Fibroblast of lung (primary cell): ENCODE data around the gene ABCC9. TPM values are rescaled to one million over a fixed set of nuclear protein-coding genes. Genes with fewer than 3 reads are reported as not detected.

Source experiments
- DNase-seq, 2 donors: peaks; one replicate each; pipeline versions ENCODE4 v3.0.0 to v3.0.0-alpha.2; 2010; ENCODE audit warnings: low read depth in 2 of 2
- H2AFZ ChIP-seq: 2 replicates; pipeline ENCODE4 v1.5.1; 2012; ENCODE audit warnings: low read length, control low read depth, inconsistent platforms
- H3K27ac ChIP-seq: 2 replicates; pipeline ENCODE4 v1.5.1; 2011; ENCODE audit warnings: low read length, control low read depth; ENCODE audit not compliant: insufficient read depth
- H3K27me3 ChIP-seq: 2 replicates; pipeline ENCODE4 v1.5.1; 2011; ENCODE audit warnings: mild to moderate bottlenecking, low read length; ENCODE audit not compliant: control insufficient read depth, insufficient read depth
- H3K36me3 ChIP-seq: 2 replicates; pipeline ENCODE4 v1.5.1; 2011; ENCODE audit warnings: low read length; ENCODE audit not compliant: control insufficient read depth, insufficient read depth
- H3K4me1 ChIP-seq: 2 replicates; pipeline ENCODE4 v1.5.1; 2011; ENCODE audit warnings: low read length; ENCODE audit not compliant: control insufficient read depth, insufficient read depth; ENCODE audit errors: extremely low read depth
- H3K4me2 ChIP-seq: 2 replicates; pipeline ENCODE4 v1.5.1; 2011; ENCODE audit warnings: low read length, control low read depth; ENCODE audit not compliant: insufficient read depth; ENCODE audit errors: extremely low read depth
- H3K4me3 ChIP-seq, 4 experiments: fragments of 200-600 bp in 1 of 4; sonication (generic) in 1 of 4; replicated peaks in 1 of 4; 2 replicates each; pipeline ENCODE4 v1.5.1; 2011 to 2016; ENCODE audit warnings: low read length in 4 of 4, low read depth in 3 of 4, mild to moderate bottlenecking in 3 of 4, control low read depth in 2 of 4, inconsistent platforms in 1 of 4, mixed read lengths in 1 of 4; ENCODE audit not compliant: insufficient read depth in 1 of 4; ENCODE audit errors: control extremely low read depth in 1 of 4
- H3K79me2 ChIP-seq: 2 replicates; pipeline ENCODE4 v1.5.1; 2012; ENCODE audit warnings: mild to moderate bottlenecking, low read length, inconsistent platforms; ENCODE audit not compliant: control insufficient read depth, insufficient read depth
- H3K9ac ChIP-seq: 2 replicates; pipeline ENCODE4 v1.5.1; 2011; ENCODE audit warnings: mild to moderate bottlenecking, low read length, control low read depth; ENCODE audit not compliant: insufficient read depth
- H3K9me3 ChIP-seq: 2 replicates; pipeline ENCODE4 v1.5.1; 2012; ENCODE audit warnings: low read depth, low read length; ENCODE audit not compliant: control insufficient read depth, insufficient read depth
- H4K20me1 ChIP-seq: 2 replicates; pipeline ENCODE4 v1.5.1; 2011; ENCODE audit warnings: low read length; ENCODE audit not compliant: control insufficient read depth, insufficient read depth; ENCODE audit errors: extremely low read depth
- EZH2 ChIP-seq: IDR thresholded peaks from 2 replicates; pipeline ENCODE4 v1.5.1; 2012; ENCODE audit warnings: low read length, control low read depth, mild to moderate bottlenecking; ENCODE audit errors: missing control alignments
- polyA plus RNA-seq, 2 donors: library from polyadenylated mRNA; depleted of rRNA in 1 of 2; stranded (reverse) in 1 of 2; unstranded in 1 of 2; fragments of >200 nt; gene quantifications; 2 replicates each; pipeline ENCODE4 v1.2.1, GENCODE V29; 2011 to 2012; ENCODE audit warnings: missing spikeins in 1 of 2
- total RNA-seq: library from RNA; depleted of rRNA; stranded (reverse); fragments of >200 nt; gene quantifications from 2 replicates; pipeline ENCODE4 v1.2.1, GENCODE V29; 2014
- TF ChIP-seq, protein P1 (sequence below), 2 donors: IDR thresholded peaks in 1 of 2; conservative IDR thresholded peaks in 1 of 2; 1 replicate in 1 of 2; 2 replicates in 1 of 2; pipeline ENCODE4 v1.5.1; 2011 to 2012; ENCODE audit warnings: low read length in 2 of 2, control low read depth in 1 of 2, inconsistent platforms in 1 of 2, low read depth in 1 of 2, mild to moderate bottlenecking in 1 of 2

The ABCC9 gene
- total and polyA plus RNA-seq, 2 donors (not counting 1 experiment from before 2014, with no cell fraction given), result 9.9 to 31.1 TPM

- no peaks in the 10 kb centered on the region for H3K36me3 ChIP-seq
- DNase-seq, result no peak
- H3K27ac ChIP-seq, result no peak overlapping the region
- H3K27me3 ChIP-seq, result no peaks in the 10 kb centered on the region
- no peak overlapping the region for H3K4me3 ChIP-seq
- no peaks in the 10 kb centered on the region for H3K9me3 ChIP-seq
- H3K4me1 ChIP-seq, result no peaks in the 10 kb centered on the region
- H3K9ac ChIP-seq, result no peak overlapping the region
- no peak overlapping the region for H3K4me2 ChIP-seq
- no peak overlapping the region for H2AFZ ChIP-seq
- no peak for TF ChIP-seq EZH2
- TF ChIP-seq, protein P1, sequence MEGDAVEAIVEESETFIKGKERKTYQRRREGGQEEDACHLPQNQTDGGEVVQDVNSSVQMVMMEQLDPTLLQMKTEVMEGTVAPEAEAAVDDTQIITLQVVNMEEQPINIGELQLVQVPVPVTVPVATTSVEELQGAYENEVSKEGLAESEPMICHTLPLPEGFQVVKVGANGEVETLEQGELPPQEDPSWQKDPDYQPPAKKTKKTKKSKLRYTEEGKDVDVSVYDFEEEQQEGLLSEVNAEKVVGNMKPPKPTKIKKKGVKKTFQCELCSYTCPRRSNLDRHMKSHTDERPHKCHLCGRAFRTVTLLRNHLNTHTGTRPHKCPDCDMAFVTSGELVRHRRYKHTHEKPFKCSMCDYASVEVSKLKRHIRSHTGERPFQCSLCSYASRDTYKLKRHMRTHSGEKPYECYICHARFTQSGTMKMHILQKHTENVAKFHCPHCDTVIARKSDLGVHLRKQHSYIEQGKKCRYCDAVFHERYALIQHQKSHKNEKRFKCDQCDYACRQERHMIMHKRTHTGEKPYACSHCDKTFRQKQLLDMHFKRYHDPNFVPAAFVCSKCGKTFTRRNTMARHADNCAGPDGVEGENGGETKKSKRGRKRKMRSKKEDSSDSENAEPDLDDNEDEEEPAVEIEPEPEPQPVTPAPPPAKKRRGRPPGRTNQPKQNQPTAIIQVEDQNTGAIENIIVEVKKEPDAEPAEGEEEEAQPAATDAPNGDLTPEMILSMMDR (conservative IDR thresholded peaks at IDR 0.05 in 1 of 2, IDR thresholded peaks at IDR 0.05 in 1 of 2; ENCODE audit: low read depth in 1 of 2, low read length in 2 of 2), result no peak
- no peaks in the 10 kb centered on the region for H3K79me2 ChIP-seq
- no peaks in the 10 kb centered on the region for H4K20me1 ChIP-seq
Observed at GRCh38 chr12:21848192-21848591, 93.0 kb downstream of the ABCC9 start.

DNA sequence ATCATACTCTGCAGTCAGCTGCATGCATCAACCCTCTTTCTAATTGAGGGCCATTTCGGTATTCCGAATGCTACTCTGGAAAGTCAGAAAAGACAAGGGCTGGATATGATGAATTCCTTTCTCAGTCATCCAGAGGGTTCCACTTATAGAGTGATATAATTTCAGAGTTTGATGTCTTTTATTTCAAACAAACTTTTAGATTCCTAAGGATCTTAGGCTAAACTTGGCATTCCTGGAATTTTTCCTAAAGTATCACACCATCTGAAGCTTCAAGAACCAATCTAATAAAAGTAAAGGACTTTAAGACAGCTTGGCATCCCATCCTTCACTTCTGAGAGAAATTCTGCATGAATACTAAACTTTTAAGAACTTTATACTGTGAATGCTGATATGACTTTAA, 97.4 kb downstream of the ABCC9 start:
- TF ChIP-seq, protein P1 (conservative IDR thresholded peaks at IDR 0.05 in 1 of 2, IDR thresholded peaks at IDR 0.05 in 1 of 2; ENCODE audit: low read depth in 1 of 2, low read length in 2 of 2), result no peak
- no peak for TF ChIP-seq EZH2
- no peak overlapping the region for H3K4me3 ChIP-seq
- no peaks in the 10 kb centered on the region for H3K79me2 ChIP-seq
- H4K20me1 ChIP-seq, result no peaks in the 10 kb centered on the region
- no peak overlapping the region for H3K4me2 ChIP-seq
- H3K4me1 ChIP-seq, result no peaks in the 10 kb centered on the region
- no peaks in the 10 kb centered on the region for H3K27me3 ChIP-seq
- no peaks in the 10 kb centered on the region for H3K9me3 ChIP-seq
- DNase-seq, result no peak
- H3K36me3 ChIP-seq, result no peaks in the 10 kb centered on the region
- H2AFZ ChIP-seq, result no peak overlapping the region
- H3K27ac ChIP-seq, result no peak overlapping the region
- no peak overlapping the region for H3K9ac ChIP-seq

GRCh38 chr12:21839776-21840175, 101.5 kb downstream of the ABCC9 start:
- Histone ChIP-seq H3K9ac (no peak overlapping the region), H3K4me1 (no peaks in the 10 kb centered on the region), H3K36me3 (no peaks in the 10 kb centered on the region), H3K4me3 (no peak overlapping the region), H2AFZ (no peak overlapping the region), H3K79me2 (no peaks in the 10 kb centered on the region), H3K27me3 (no peaks in the 10 kb centered on the region), H4K20me1 (no peaks in the 10 kb centered on the region), H3K4me2 (no peak overlapping the region), H3K9me3 (no peaks in the 10 kb centered on the region), H3K27ac (no peak overlapping the region)
- no peak for DNase-seq
- TF ChIP-seq, protein P1 (conservative IDR thresholded peaks at IDR 0.05 in 1 of 2, IDR thresholded peaks at IDR 0.05 in 1 of 2; ENCODE audit: low read depth in 1 of 2, low read length in 2 of 2), result no peak
- no peak for TF ChIP-seq EZH2
